SK-N-SH treated with all-trans-retinoic acid at 6 μM for 48 hours (cell line): ENCODE results near the gene PLEKHF1.

ENCODE experiments used
- CSDC2 ChIP-seq: fragments of 250-450 bp; sonication (Bioruptor Pico); IDR thresholded peaks from 2 replicates; pipeline ENCODE4 v1.5.0; 2020; ENCODE audit warnings: mild to moderate bottlenecking, moderate library complexity
- PATZ1 ChIP-seq: fragments of 250-450 bp; sonication (Bioruptor Pico); IDR thresholded peaks from 2 replicates; pipeline ENCODE4 v1.8.0; 2020; ENCODE audit warnings: mild to moderate bottlenecking, moderate library complexity, borderline replicate concordance
- ZFP30 ChIP-seq: fragments of 450-650 bp; formaldehyde crosslinking; IDR thresholded peaks from 2 replicates; pipeline ENCODE4 v1.5.0; 2022; ENCODE audit warnings: mild to moderate bottlenecking, moderate library complexity
- ZNF565 ChIP-seq: fragments of 450-650 bp; formaldehyde crosslinking; conservative IDR thresholded peaks from 2 replicates; pipeline ENCODE4 v1.5.0; 2020; ENCODE audit warnings: low read depth, mild to moderate bottlenecking, moderate library complexity

GRCh38 chr19:29634423-29635130, 30.7 kb upstream of the PLEKHF1 start:
- TF ChIP-seq ZFP30 (CRISPR knock-in tag) = no peak
- no peak for TF ChIP-seq PATZ1
- no peak for TF ChIP-seq ZNF565
- TF ChIP-seq CSDC2 = no peak
